ENCODE measurements around the gene DGKB. TPM values are rescaled to one million over a fixed set of nuclear protein-coding genes. Genes with fewer than 3 reads are reported as not detected.

The DGKB gene
- total RNA-seq, 2 donors from 2014 or later: 0.44 to 0.63 TPM

DNA sequence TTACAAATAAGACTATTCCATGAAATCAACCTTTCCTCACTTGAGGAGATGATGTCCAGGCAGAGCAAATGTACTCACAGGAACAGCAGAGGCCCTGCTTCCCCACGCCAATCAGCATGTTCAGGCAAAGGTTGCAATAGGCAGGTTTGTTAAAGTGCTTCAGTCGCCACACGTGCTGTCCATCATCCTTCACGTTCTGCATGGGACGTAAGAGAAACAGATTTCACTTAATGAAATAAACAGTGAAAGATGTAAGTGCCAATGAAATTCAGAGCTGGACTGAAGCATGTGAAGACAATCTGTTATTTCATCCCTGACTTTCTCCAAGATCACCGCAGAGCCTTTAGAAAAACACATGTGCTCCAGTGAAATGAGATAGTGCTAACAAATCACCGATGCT, 217.4 kb downstream of the DGKB start:
- Histone ChIP-seq H3K36me3 (no peaks in the 10 kb centered on the region), H3K27ac (no peak overlapping the region), H3K27me3 (no peaks in the 10 kb centered on the region), H3K4me1 (no peaks in the 10 kb centered on the region), H3K9me3 (no peaks in the 10 kb centered on the region), H3K4me3 (no peak overlapping the region)
- no peak for TF ChIP-seq CTCF (IDR thresholded peaks at IDR 0.05)
- DNase-seq (ENCODE audit: low spot score): no peak

- no peaks in the 10 kb centered on the region for H3K36me3 ChIP-seq
- H3K27ac ChIP-seq: no peak overlapping the region
- no peak for TF ChIP-seq CTCF (IDR thresholded peaks at IDR 0.05)
- no peaks in the 10 kb centered on the region for H3K9me3 ChIP-seq
- H3K27me3 ChIP-seq: no peaks in the 10 kb centered on the region
- no peak overlapping the region for H3K4me3 ChIP-seq
- no peaks in the 10 kb centered on the region for H3K4me1 ChIP-seq
- DNase-seq (ENCODE audit: low spot score): no peak
These were observed 219.6 kb downstream of the DGKB start for GRCh38 chr7:14682910-14683465.

- Histone ChIP-seq H3K36me3 (no peaks in the 10 kb centered on the region), H3K4me1 (no peaks in the 10 kb centered on the region), H3K4me3 (no peak overlapping the region), H3K27ac (no peak overlapping the region), H3K27me3 (no peaks in the 10 kb centered on the region), H3K9me3 (no peaks in the 10 kb centered on the region)
- no peak for DNase-seq (ENCODE audit: low spot score)
- TF ChIP-seq CTCF (IDR thresholded peaks at IDR 0.05): no peak
These were observed 225.7 kb downstream of the DGKB start for GRCh38 chr7:14676896-14677295.

- DNase-seq (ENCODE audit: low spot score): no peak
- no peaks in the 10 kb centered on the region for H3K36me3 ChIP-seq
- H3K27ac ChIP-seq: no peak overlapping the region
- H3K27me3 ChIP-seq: no peaks in the 10 kb centered on the region
- no peaks in the 10 kb centered on the region for H3K9me3 ChIP-seq
- no peaks in the 10 kb centered on the region for H3K4me1 ChIP-seq
- TF ChIP-seq CTCF (IDR thresholded peaks at IDR 0.05): no peak
- H3K4me3 ChIP-seq: no peak overlapping the region
These were observed 229.3 kb downstream of the DGKB start for GRCh38 chr7:14673202-14673601.

- Histone ChIP-seq H3K27ac (no peak overlapping the region), H3K4me3 (no peak overlapping the region), H3K9me3 (no peaks in the 10 kb centered on the region), H3K36me3 (no peaks in the 10 kb centered on the region), H3K27me3 (no peaks in the 10 kb centered on the region), H3K4me1 (no peaks in the 10 kb centered on the region)
- no peak for TF ChIP-seq CTCF (IDR thresholded peaks at IDR 0.05)
- no peak for DNase-seq (ENCODE audit: low spot score)
These were observed 235.6 kb downstream of the DGKB start for GRCh38 chr7:14666913-14667312.

DNA sequence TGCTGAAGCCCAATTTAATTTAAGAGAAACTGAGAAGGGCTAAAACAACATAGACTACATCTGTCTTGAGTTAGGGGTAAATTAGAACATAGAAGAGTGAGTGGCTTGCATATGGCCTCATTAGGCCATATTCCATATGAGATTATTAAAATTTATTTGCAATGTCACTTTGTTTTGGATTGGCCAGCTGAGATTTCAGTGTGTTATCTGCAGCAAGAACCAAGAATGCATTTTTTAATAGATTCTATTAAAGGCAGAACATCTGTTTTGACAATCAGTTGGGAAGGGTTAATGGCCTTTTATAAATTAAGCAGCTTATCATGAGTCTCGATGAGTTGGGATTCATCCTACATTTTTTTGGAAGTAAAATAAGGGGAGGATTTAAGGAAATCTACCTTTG, 236.2 kb downstream of the DGKB start:
- Histone ChIP-seq H3K27me3 (no peaks in the 10 kb centered on the region), H3K36me3 (no peaks in the 10 kb centered on the region), H3K27ac (no peak overlapping the region), H3K9me3 (no peaks in the 10 kb centered on the region), H3K4me1 (no peaks in the 10 kb centered on the region), H3K4me3 (no peak overlapping the region)
- no peak for TF ChIP-seq CTCF (IDR thresholded peaks at IDR 0.05)
- DNase-seq (ENCODE audit: low spot score): no peak
